HFFc6 (cell line): ENCODE results near the gene DNMT3A. TPM values are rescaled to one million over a fixed set of nuclear protein-coding genes. Genes with fewer than 3 reads are reported as not detected.

ENCODE experiments used
- DNase-seq: peaks from one replicate; pipeline ENCODE4 v3.0.0-alpha.2; 2018
- H3K27ac Mint-ChIP-seq: 2 replicates; pipeline ENCODE4 v1.8.0; 2020; ENCODE audit warnings: mild to moderate bottlenecking, mixed read lengths
- H3K27me3 Mint-ChIP-seq: 2 replicates; pipeline ENCODE4 v1.8.0; 2021; ENCODE audit warnings: mild to moderate bottlenecking, moderate library complexity, mixed read lengths; ENCODE audit not compliant: insufficient read depth
- H3K36me3 Mint-ChIP-seq: 2 replicates; pipeline ENCODE4 v1.8.0; 2021; ENCODE audit warnings: low read depth, mixed read lengths
- H3K4me1 Mint-ChIP-seq: 2 replicates; pipeline ENCODE4 v1.8.0; 2020; ENCODE audit warnings: low read depth, mixed read lengths
- H3K4me3 Mint-ChIP-seq: 2 replicates; pipeline ENCODE4 v1.8.0; 2020; ENCODE audit warnings: mild to moderate bottlenecking, moderate library complexity, mixed read lengths
- H3K9me3 Mint-ChIP-seq: 2 replicates; pipeline ENCODE4 v1.8.0; 2020; ENCODE audit warnings: mild to moderate bottlenecking, mixed read lengths
- total RNA-seq, 6 experiments: library from RNA; stranded (reverse); fragmentation: NEBNext Ultra II Directional; extraction: Animal tissue kit (Norgen Biotek cat#: 25700); gene quantifications; 2 replicates in 1 of 6; 3 replicates in 5 of 6; pipeline ENCODE4 v1.2.3, GENCODE V29; 2021
- TF ChIP-seq, protein P1 (sequence below): fragments of 200-600 bp; sonication (generic); IDR thresholded peaks from 2 replicates; pipeline ENCODE4 v1.5.0; 2021; ENCODE audit warnings: antibody characterized with exemption, mild to moderate bottlenecking

The DNMT3A gene
- total RNA-seq, 6 experiments from 2014 or later: 3.5 to 5.2 (median 4.5) TPM

GRCh38 chr2:25311865-25312575 is 29.7 kb downstream of the DNMT3A start:
- TF ChIP-seq, protein P1, sequence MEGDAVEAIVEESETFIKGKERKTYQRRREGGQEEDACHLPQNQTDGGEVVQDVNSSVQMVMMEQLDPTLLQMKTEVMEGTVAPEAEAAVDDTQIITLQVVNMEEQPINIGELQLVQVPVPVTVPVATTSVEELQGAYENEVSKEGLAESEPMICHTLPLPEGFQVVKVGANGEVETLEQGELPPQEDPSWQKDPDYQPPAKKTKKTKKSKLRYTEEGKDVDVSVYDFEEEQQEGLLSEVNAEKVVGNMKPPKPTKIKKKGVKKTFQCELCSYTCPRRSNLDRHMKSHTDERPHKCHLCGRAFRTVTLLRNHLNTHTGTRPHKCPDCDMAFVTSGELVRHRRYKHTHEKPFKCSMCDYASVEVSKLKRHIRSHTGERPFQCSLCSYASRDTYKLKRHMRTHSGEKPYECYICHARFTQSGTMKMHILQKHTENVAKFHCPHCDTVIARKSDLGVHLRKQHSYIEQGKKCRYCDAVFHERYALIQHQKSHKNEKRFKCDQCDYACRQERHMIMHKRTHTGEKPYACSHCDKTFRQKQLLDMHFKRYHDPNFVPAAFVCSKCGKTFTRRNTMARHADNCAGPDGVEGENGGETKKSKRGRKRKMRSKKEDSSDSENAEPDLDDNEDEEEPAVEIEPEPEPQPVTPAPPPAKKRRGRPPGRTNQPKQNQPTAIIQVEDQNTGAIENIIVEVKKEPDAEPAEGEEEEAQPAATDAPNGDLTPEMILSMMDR: no peak
- Mint-ChIP-seq H3K27me3 (no peaks in the 10 kb centered on the region; the same call in none of the 2 replicates), H3K27ac (no peak overlapping the region), H3K4me3 (no peak overlapping the region), H3K9me3 (no peaks in the 10 kb centered on the region), H3K36me3 (no peaks in the 10 kb centered on the region), H3K4me1 (no peaks in the 10 kb centered on the region)
- no peak for DNase-seq

DNA sequence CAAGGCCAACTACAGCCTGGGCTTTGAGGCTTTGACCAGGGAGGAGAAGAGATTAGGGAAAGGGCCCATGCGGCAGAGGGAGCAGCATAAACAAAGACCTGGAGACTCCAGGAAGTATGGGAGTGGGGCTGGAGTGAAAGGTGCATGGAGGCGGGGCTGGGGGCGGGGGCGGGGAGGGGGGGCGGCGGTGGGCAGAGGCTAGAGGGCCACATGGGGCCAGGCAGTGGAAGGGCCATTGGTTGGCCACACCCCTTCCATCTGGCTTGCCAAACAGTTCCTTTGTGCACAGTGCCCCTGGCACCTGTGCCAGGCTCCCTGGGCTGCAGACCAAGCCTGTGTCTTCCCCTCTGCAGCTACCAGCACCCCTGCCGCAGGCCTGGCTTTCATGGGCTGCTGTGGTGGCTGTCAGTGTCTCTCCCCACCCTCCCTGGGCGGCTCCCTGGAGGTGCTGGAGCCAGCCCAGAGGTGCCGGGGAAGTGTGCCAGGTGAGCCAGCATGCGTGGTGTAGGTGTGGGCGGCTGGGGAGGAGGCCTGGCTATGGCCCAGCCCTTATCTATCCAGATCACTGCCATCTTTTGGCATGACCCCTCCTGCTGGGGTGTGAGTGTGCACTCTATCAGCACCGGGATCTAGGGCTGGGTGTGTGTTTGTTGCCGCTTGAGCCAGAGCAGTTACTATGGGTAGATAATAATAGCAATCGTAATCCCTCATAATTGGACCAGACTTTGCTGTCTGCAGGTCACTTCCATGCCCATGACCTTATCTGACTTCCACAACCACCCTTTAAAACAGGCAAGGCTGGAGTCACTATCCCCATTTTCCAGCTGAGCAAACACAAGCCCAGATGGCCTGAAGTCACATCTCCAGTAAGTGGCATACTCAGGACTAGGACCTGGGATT is 30.5 kb downstream of the DNMT3A start:
- Mint-ChIP-seq H3K4me3 (no peak overlapping the region), H3K9me3 (no peaks in the 10 kb centered on the region), H3K36me3 (no peaks in the 10 kb centered on the region), H3K27me3 (no peaks in the 10 kb centered on the region; the same call in none of the 2 replicates), H3K27ac (no peak overlapping the region), H3K4me1 (no peaks in the 10 kb centered on the region)
- TF ChIP-seq, protein P1: no peak
- DNase-seq: no peak

DNA sequence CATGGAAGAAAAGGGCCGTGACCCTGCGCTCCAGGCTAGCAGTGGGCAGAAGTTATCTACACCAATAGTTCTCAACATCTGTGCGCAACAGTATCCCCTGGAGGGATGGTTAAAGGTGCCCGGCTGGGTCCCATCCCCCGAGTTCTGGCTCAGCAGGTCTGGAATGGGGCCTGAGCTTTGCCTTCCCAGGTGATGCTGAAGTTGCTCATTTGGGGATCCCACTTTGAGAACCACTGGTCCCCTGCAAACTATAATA is 31.1 kb downstream of the DNMT3A start:
- H3K27ac Mint-ChIP-seq: no peak overlapping the region
- no peaks in the 10 kb centered on the region for H3K4me1 Mint-ChIP-seq
- peaks cover 3% of the 10 kb centered on the region for H3K27me3 Mint-ChIP-seq
- TF ChIP-seq, protein P1: no peak
- no peaks in the 10 kb centered on the region for H3K9me3 Mint-ChIP-seq
- no peak overlapping the region for H3K4me3 Mint-ChIP-seq
- H3K36me3 Mint-ChIP-seq: no peaks in the 10 kb centered on the region
- DNase-seq: no peak

- H3K4me1 Mint-ChIP-seq: no peaks in the 10 kb centered on the region
- no peaks in the 10 kb centered on the region for H3K36me3 Mint-ChIP-seq
- H3K9me3 Mint-ChIP-seq: no peaks in the 10 kb centered on the region
- no peak overlapping the region for H3K27ac Mint-ChIP-seq
- TF ChIP-seq, protein P1: peak; percentile 75
- peak; percentile 9 for DNase-seq
- H3K4me3 Mint-ChIP-seq: no peak overlapping the region
- peaks cover 3% of the 10 kb centered on the region for H3K27me3 Mint-ChIP-seq
Observed at GRCh38 chr2:25309402-25309801, 32.3 kb downstream of the DNMT3A start.

GRCh38 chr2:25308599-25308998 is 33.1 kb downstream of the DNMT3A start:
- H3K27ac Mint-ChIP-seq: no peak overlapping the region
- TF ChIP-seq, protein P1: no peak
- no peak overlapping the region for H3K4me3 Mint-ChIP-seq
- no peaks in the 10 kb centered on the region for H3K4me1 Mint-ChIP-seq
- H3K36me3 Mint-ChIP-seq: no peaks in the 10 kb centered on the region
- H3K27me3 Mint-ChIP-seq: peaks cover 3% of the 10 kb centered on the region
- no peaks in the 10 kb centered on the region for H3K9me3 Mint-ChIP-seq
- no peak for DNase-seq
